NB4 (cell line): ENCODE results near the gene CST6.

Source experiments
- MYC ChIP-seq: IDR thresholded peaks from 2 replicates; pipeline ENCODE4 v1.6.1; 2011; ENCODE audit warnings: low read depth, low read length
- POLR2A ChIP-seq: IDR thresholded peaks from 2 replicates; pipeline ENCODE4 v1.6.1; 2011; ENCODE audit warnings: mild to moderate bottlenecking; ENCODE audit not compliant: insufficient read length; ENCODE audit errors: extremely low read depth
- TF ChIP-seq, protein P1 (sequence below): IDR thresholded peaks from one replicate; pipeline ENCODE4 v1.5.1; 2012; ENCODE audit warnings: low read depth, low read length

GRCh38 chr11:66020618-66021357, 9.0 kb downstream of the CST6 start:
- TF ChIP-seq, protein P1, sequence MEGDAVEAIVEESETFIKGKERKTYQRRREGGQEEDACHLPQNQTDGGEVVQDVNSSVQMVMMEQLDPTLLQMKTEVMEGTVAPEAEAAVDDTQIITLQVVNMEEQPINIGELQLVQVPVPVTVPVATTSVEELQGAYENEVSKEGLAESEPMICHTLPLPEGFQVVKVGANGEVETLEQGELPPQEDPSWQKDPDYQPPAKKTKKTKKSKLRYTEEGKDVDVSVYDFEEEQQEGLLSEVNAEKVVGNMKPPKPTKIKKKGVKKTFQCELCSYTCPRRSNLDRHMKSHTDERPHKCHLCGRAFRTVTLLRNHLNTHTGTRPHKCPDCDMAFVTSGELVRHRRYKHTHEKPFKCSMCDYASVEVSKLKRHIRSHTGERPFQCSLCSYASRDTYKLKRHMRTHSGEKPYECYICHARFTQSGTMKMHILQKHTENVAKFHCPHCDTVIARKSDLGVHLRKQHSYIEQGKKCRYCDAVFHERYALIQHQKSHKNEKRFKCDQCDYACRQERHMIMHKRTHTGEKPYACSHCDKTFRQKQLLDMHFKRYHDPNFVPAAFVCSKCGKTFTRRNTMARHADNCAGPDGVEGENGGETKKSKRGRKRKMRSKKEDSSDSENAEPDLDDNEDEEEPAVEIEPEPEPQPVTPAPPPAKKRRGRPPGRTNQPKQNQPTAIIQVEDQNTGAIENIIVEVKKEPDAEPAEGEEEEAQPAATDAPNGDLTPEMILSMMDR = no peak
- peak; percentile 20; the same call in 1 of the 2 replicates for TF ChIP-seq MYC
- no peak for TF ChIP-seq POLR2A
